WERI-Rb-1 (cell line): Measurements from ENCODE around the gene SAP30BP.

ENCODE experiments used
- DNase-seq: peaks from one replicate; pipeline ENCODE4 v3.0.0-alpha.2; 2020
- H3K27ac ChIP-seq: fragments of 250-450 bp; sonication (Bioruptor Pico); 2 replicates; pipeline ENCODE4 v1.5.1; 2020; ENCODE audit warnings: mild to moderate bottlenecking, moderate library complexity
- H3K27me3 ChIP-seq: fragments of 250-450 bp; sonication (Bioruptor Pico); 2 replicates; pipeline ENCODE4 v1.5.1; 2021; ENCODE audit warnings: mild to moderate bottlenecking, low read depth, moderate library complexity; ENCODE audit not compliant: insufficient read depth, severe bottlenecking
- H3K36me3 ChIP-seq: fragments of 250-450 bp; sonication (Bioruptor Pico); 2 replicates; pipeline ENCODE4 v1.5.1; 2020; ENCODE audit warnings: mild to moderate bottlenecking, moderate library complexity
- H3K4me3 ChIP-seq: 2 replicates; pipeline ENCODE4 v1.5.1; 2011; ENCODE audit warnings: low read depth, mild to moderate bottlenecking, control low read depth, low read length
- H3K9me3 ChIP-seq: fragments of 250-450 bp; sonication (Bioruptor Pico); 2 replicates; pipeline ENCODE4 v1.5.1; 2021; ENCODE audit warnings: mild to moderate bottlenecking, moderate library complexity; ENCODE audit not compliant: severe bottlenecking
- CTCF ChIP-seq: IDR thresholded peaks from 2 replicates; pipeline ENCODE4 v1.5.1; 2011; ENCODE audit warnings: low read depth, mild to moderate bottlenecking, control low read depth, inconsistent platforms, low read length

SAP30BP gene

GRCh38 chr17:75673487-75673886 is 6.3 kb downstream of the SAP30BP start:
- H3K9me3 ChIP-seq: no peaks in the 10 kb centered on the region
- no peak for TF ChIP-seq CTCF
- no peak overlapping the region for H3K4me3 ChIP-seq
- no peak for DNase-seq
- H3K36me3 ChIP-seq: peaks cover 83% of the 10 kb centered on the region
- H3K27me3 ChIP-seq: no peaks in the 10 kb centered on the region
- H3K27ac ChIP-seq: no peak overlapping the region

GRCh38 chr17:75676461-75676860 is 9.3 kb downstream of the SAP30BP start:
- Histone ChIP-seq H3K36me3 (peaks cover 79% of the 10 kb centered on the region), H3K27me3 (no peaks in the 10 kb centered on the region), H3K9me3 (no peaks in the 10 kb centered on the region), H3K4me3 (no peak overlapping the region), H3K27ac (no peak overlapping the region)
- no peak for DNase-seq
- TF ChIP-seq CTCF: no peak

GRCh38 chr17:75679706-75680211 is 12.6 kb downstream of the SAP30BP start:
- no peaks in the 10 kb centered on the region for H3K27me3 ChIP-seq
- H3K36me3 ChIP-seq: peaks cover 61% of the 10 kb centered on the region
- H3K27ac ChIP-seq: no peak overlapping the region
- DNase-seq: no peak
- H3K4me3 ChIP-seq: no peak overlapping the region
- no peak for TF ChIP-seq CTCF
- no peaks in the 10 kb centered on the region for H3K9me3 ChIP-seq

GRCh38 chr17:75680431-75680830 is 13.3 kb downstream of the SAP30BP start:
- H3K27me3 ChIP-seq: no peaks in the 10 kb centered on the region
- H3K9me3 ChIP-seq: no peaks in the 10 kb centered on the region
- TF ChIP-seq CTCF: no peak
- no peak overlapping the region for H3K4me3 ChIP-seq
- no peak for DNase-seq
- peaks cover 59% of the 10 kb centered on the region for H3K36me3 ChIP-seq
- H3K27ac ChIP-seq: no peak overlapping the region

GRCh38 chr17:75681289-75681688 is 14.2 kb downstream of the SAP30BP start:
- no peaks in the 10 kb centered on the region for H3K9me3 ChIP-seq
- TF ChIP-seq CTCF: no peak
- peaks cover 55% of the 10 kb centered on the region for H3K36me3 ChIP-seq
- DNase-seq: no peak
- H3K4me3 ChIP-seq: no peak overlapping the region
- no peak overlapping the region for H3K27ac ChIP-seq
- H3K27me3 ChIP-seq: no peaks in the 10 kb centered on the region

GRCh38 chr17:75683583-75683982 is 16.4 kb downstream of the SAP30BP start:
- Histone ChIP-seq H3K36me3 (peaks cover 58% of the 10 kb centered on the region), H3K27me3 (no peaks in the 10 kb centered on the region), H3K27ac (no peak overlapping the region)

More at GRCh38 chr17:75683583-75683982, 16.4 kb downstream of the SAP30BP start:
- TF ChIP-seq CTCF: no peak
- Histone ChIP-seq H3K9me3 (no peaks in the 10 kb centered on the region), H3K4me3 (no peak overlapping the region)
- no peak for DNase-seq
